Suppressor macrophage (primary cell): Measurements from ENCODE around the gene SETBP1.

ENCODE experiments used
- DNase-seq, 4 experiments: peaks; one replicate each; pipeline ENCODE4 v3.0.0-alpha.2; 2020 to 2022

Gene SETBP1

GRCh38 chr18:44679056-44679913 lies 1.4 kb upstream of the SETBP1 start:
- DNase-seq, result peak; percentile 82 to 92 (median 88)

GRCh38 chr18:44679914-44680272 lies 795 bp upstream of the SETBP1 start:
- peak; percentile 23 to 54 (median 37) for DNase-seq

GRCh38 chr18:44681076-44681970 lies 635 bp downstream of the SETBP1 start:
- peak in 1 of 4 experiments; percentile 1 for DNase-seq

GRCh38 chr18:44682201-44682870 lies 1.6 kb downstream of the SETBP1 start:
- no peak for DNase-seq

GRCh38 chr18:44682871-44683221 lies 2.2 kb downstream of the SETBP1 start:
- DNase-seq, result no peak

- no peak for DNase-seq
These were observed 2.9 kb downstream of the SETBP1 start for GRCh38 chr18:44683556-44683955.

- no peak for DNase-seq
These were observed 4.6 kb downstream of the SETBP1 start for GRCh38 chr18:44685296-44685695.

GRCh38 chr18:44686156-44686555 lies 5.5 kb downstream of the SETBP1 start:
- no peak for DNase-seq

GRCh38 chr18:44687421-44687820 lies 6.7 kb downstream of the SETBP1 start:
- DNase-seq, result no peak

GRCh38 chr18:44689736-44690135 lies 9.0 kb downstream of the SETBP1 start:
- no peak for DNase-seq

GRCh38 chr18:44691148-44691925 lies 10.6 kb downstream of the SETBP1 start:
- DNase-seq, result no peak

GRCh38 chr18:44693030-44693784 lies 12.5 kb downstream of the SETBP1 start:
- DNase-seq, result no peak

- no peak for DNase-seq
These were observed 14.8 kb downstream of the SETBP1 start for GRCh38 chr18:44695503-44695902.

- no peak for DNase-seq
These were observed 16.2 kb downstream of the SETBP1 start for GRCh38 chr18:44696892-44697291.

GRCh38 chr18:44697315-44697714 lies 16.6 kb downstream of the SETBP1 start:
- DNase-seq, result no peak

GRCh38 chr18:44698518-44698917 lies 17.8 kb downstream of the SETBP1 start:
- no peak for DNase-seq

- no peak for DNase-seq
These were observed 19.0 kb downstream of the SETBP1 start for GRCh38 chr18:44699572-44700261.

- peak in 1 of 4 experiments; percentile 8 for DNase-seq
These were observed 20.0 kb downstream of the SETBP1 start for GRCh38 chr18:44700652-44701051.

GRCh38 chr18:44701227-44701626 lies 20.5 kb downstream of the SETBP1 start:
- no peak for DNase-seq

GRCh38 chr18:44702594-44702993 lies 21.9 kb downstream of the SETBP1 start:
- DNase-seq, result no peak
